ENCODE measurements around the gene OSTN. TPM values are rescaled to one million over a fixed set of nuclear protein-coding genes. Genes with fewer than 3 reads are reported as not detected.

OSTN gene
- total and polyA plus RNA-seq, 2 donors (not counting 3 experiments of a cell fraction or from before 2014, with no cell fraction given): not detected

DNA sequence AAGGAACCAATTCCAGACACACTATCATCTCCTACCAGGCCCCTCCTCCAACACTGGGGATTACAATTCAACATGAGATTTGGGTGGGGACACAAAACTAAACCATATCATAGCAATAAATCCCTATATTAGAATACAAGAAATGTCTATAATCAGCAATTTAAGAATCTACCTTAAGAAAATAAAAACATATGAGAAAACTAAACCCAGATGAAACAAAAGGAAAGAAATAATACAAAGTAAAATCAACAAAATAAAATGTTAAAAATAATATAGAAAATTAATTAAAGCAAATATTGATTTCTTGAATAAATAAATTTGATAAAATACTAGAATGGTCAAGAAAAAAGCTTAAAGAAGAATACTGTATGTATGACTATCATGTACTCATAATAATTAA is 6.1 kb upstream of the OSTN start:
- no peak overlapping the region for H3K27ac ChIP-seq (ENCODE audit: insufficient read depth, low read depth, low read length)
- H4K20me1 ChIP-seq (replicated peaks; ENCODE audit: control insufficient read depth, extremely low read depth, insufficient read depth, low read length): no peaks in the 10 kb centered on the region
- H3K27me3 ChIP-seq (ENCODE audit: control insufficient read depth in 2 of 2, insufficient read depth in 2 of 2, low read length in 2 of 2): no peaks in the 10 kb centered on the region
- H3K4me1 ChIP-seq (ENCODE audit: control insufficient read depth, extremely low read depth, insufficient read depth, low read length): no peaks in the 10 kb centered on the region
- H2AFZ ChIP-seq (ENCODE audit: low read depth, low read length): no peak overlapping the region
- intact Hi-C loops (cut with micrococcal nuclease) (no loop called here), dilution Hi-C loops (cut with MboI; ENCODE audit: extremely low pct_ligation_motif_present, low sequenced_read_pairs) (no loop called here)
- H3K79me2 ChIP-seq (ENCODE audit: control insufficient read depth, insufficient read depth, low read length): no peaks in the 10 kb centered on the region
- DNase-seq (ENCODE audit: low read depth, low spot score): no peak
- H3K4me3 ChIP-seq (replicated peaks in 1 of 3; ENCODE audit: insufficient read depth in 1 of 3, low read depth in 1 of 3, low read length in 3 of 3): no peak overlapping the region
- H3K9ac ChIP-seq (replicated peaks; ENCODE audit: extremely low read depth, insufficient read depth, low read length): no peak overlapping the region
- BruUV-seq (replicated peaks): no TSS peak
- no peaks in the 10 kb centered on the region for H3K9me3 ChIP-seq (replicated peaks; ENCODE audit: control insufficient read depth, insufficient read depth, low read length)
- POLR2A ChIA-PET: no interaction called here
- no peak for FAIRE-seq
- CTCF ChIA-PET: interaction anchor here (0.6 to 0.9 kb wide), 2 partner anchors 10 to 32 kb away, joined by 3 read pairs; no protein-coding TSS in a partner anchor
- TF ChIP-seq JUN (IDR thresholded peaks at IDR 0.05; ENCODE audit: borderline replicate concordance, insufficient read depth, insufficient read length, low read depth): no peak
- TF ChIP-seq FOS (IDR thresholded peaks at IDR 0.05; ENCODE audit: borderline replicate concordance, insufficient read depth, low read length): no peak
- no peak for TF ChIP-seq POLR2A (IDR thresholded peaks at IDR 0.05; ENCODE audit: low read depth, low read length)
- no peak for TF ChIP-seq EZH2 (IDR thresholded peaks at IDR 0.05; ENCODE audit: borderline replicate concordance, low read depth, low read length, severe bottlenecking)
- TF ChIP-seq GATA2 (IDR thresholded peaks at IDR 0.05; ENCODE audit: insufficient read depth, insufficient read length, low read depth, low read length): no peak
- TF ChIP-seq, protein P1, sequence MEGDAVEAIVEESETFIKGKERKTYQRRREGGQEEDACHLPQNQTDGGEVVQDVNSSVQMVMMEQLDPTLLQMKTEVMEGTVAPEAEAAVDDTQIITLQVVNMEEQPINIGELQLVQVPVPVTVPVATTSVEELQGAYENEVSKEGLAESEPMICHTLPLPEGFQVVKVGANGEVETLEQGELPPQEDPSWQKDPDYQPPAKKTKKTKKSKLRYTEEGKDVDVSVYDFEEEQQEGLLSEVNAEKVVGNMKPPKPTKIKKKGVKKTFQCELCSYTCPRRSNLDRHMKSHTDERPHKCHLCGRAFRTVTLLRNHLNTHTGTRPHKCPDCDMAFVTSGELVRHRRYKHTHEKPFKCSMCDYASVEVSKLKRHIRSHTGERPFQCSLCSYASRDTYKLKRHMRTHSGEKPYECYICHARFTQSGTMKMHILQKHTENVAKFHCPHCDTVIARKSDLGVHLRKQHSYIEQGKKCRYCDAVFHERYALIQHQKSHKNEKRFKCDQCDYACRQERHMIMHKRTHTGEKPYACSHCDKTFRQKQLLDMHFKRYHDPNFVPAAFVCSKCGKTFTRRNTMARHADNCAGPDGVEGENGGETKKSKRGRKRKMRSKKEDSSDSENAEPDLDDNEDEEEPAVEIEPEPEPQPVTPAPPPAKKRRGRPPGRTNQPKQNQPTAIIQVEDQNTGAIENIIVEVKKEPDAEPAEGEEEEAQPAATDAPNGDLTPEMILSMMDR (IDR thresholded peaks at IDR 0.05; ENCODE audit: extremely low read depth in 1 of 2, insufficient read depth in 1 of 2, low read depth in 1 of 2, low read length in 2 of 2): no peak
- no peak for TF ChIP-seq MYC (IDR thresholded peaks at IDR 0.05; ENCODE audit: low read depth, low read length)
- TF ChIP-seq, protein P2, sequence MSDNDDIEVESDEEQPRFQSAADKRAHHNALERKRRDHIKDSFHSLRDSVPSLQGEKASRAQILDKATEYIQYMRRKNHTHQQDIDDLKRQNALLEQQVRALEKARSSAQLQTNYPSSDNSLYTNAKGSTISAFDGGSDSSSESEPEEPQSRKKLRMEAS (IDR thresholded peaks at IDR 0.05; ENCODE audit: insufficient read depth, insufficient read length): no peak
- TF ChIP-seq POLR2AphosphoS5 (IDR thresholded peaks at IDR 0.05; ENCODE audit: insufficient read depth, low read depth, low read length): no peak
- H3K4me2 ChIP-seq (ENCODE audit: insufficient read depth, low read length): no peak overlapping the region
- no peaks in the 10 kb centered on the region for H3K9me1 ChIP-seq (replicated peaks; ENCODE audit: control insufficient read depth, extremely low read depth, insufficient read depth, low read length)
- no peaks in the 10 kb centered on the region for H3K36me3 ChIP-seq (ENCODE audit: control insufficient read depth in 2 of 2, extremely low read depth in 1 of 2, insufficient read depth in 2 of 2, low read length in 2 of 2)

Measured in endothelial cell of umbilical vein (primary cell).